ENCODE data around the gene TTC34. TPM values are rescaled to one million over a fixed set of nuclear protein-coding genes. Genes with fewer than 3 reads are reported as not detected.

TTC34 gene
- total and polyA plus RNA-seq, 2 experiments from 2014 or later, result 0.05 to 0.22 TPM

DNA sequence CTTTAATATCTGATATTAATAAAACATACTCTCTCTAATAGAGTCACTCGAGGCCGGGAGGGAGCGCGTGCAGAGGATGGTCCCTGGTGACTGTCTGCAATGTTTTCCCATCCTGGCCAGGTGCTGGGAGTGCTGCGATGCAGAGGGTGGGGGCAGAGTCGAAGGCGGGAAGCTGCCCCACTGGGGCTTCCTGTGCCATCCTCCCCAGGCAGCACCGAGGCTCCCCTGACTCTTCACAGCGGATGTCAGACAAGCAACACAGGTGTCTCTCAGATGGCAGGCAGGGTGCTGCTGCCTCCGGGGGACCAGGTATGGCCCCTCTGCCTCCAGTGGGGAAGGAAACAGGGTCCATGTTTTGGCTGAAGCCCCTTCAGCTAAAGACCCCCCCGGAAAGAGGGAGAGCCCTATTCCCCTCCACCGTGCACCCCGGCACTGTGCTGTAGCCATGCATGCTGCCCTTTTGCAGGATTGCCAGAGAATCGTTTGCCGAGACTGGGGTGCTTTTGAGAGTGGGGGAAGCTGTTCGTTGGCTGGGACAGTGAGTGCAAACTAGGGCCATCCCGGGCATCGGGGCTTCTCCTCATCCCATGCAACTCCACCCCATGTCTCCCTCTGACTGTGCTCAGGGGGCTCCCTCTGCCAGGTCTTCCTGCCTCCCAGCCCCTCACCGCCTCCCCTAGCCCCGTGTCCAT lies 32.1 kb upstream of the TTC34 start:
- 27 to 29% methylated on average over 20 of the region's 20 CpGs for WGBS, 2 experiments (ENCODE audit: low coverage in 1 of 2, low lambda C conversion rate in 2 of 2, missing lambda C conversion rate in 2 of 2)
- Histone ChIP-seq H4K20me1 (ENCODE audit: insufficient read depth) (no peaks in the 10 kb centered on the region), H3K79me2 (ENCODE audit: insufficient read depth) (no peaks in the 10 kb centered on the region), H3K4me3 (no peak overlapping the region), H3K27ac (no peak overlapping the region), H3K9me3 (ENCODE audit: low read depth) (no peaks in the 10 kb centered on the region), H2AFZ (no peak overlapping the region), H3K4me1 (ENCODE audit: insufficient read depth) (no peaks in the 10 kb centered on the region), H3K27me3 (replicated peaks; ENCODE audit: insufficient read depth) (no peaks in the 10 kb centered on the region), H3K4me2 (ENCODE audit: unreplicated experiment) (no peak overlapping the region), H3K9ac (no peak overlapping the region), H3K36me3 (ENCODE audit: low read depth) (no peaks in the 10 kb centered on the region), H3F3A (ENCODE audit: insufficient read depth) (no peaks in the 10 kb centered on the region), H3K9me2 (ENCODE audit: insufficient read depth) (no peaks in the 10 kb centered on the region)
- in situ Hi-C loops (cut with MboI), result no loop called here
- DNase-seq, result no peak
- no peak for TF ChIP-seq EZH2phosphoT487 (IDR thresholded peaks at IDR 0.05; ENCODE audit: insufficient read depth, low read depth)

DNA sequence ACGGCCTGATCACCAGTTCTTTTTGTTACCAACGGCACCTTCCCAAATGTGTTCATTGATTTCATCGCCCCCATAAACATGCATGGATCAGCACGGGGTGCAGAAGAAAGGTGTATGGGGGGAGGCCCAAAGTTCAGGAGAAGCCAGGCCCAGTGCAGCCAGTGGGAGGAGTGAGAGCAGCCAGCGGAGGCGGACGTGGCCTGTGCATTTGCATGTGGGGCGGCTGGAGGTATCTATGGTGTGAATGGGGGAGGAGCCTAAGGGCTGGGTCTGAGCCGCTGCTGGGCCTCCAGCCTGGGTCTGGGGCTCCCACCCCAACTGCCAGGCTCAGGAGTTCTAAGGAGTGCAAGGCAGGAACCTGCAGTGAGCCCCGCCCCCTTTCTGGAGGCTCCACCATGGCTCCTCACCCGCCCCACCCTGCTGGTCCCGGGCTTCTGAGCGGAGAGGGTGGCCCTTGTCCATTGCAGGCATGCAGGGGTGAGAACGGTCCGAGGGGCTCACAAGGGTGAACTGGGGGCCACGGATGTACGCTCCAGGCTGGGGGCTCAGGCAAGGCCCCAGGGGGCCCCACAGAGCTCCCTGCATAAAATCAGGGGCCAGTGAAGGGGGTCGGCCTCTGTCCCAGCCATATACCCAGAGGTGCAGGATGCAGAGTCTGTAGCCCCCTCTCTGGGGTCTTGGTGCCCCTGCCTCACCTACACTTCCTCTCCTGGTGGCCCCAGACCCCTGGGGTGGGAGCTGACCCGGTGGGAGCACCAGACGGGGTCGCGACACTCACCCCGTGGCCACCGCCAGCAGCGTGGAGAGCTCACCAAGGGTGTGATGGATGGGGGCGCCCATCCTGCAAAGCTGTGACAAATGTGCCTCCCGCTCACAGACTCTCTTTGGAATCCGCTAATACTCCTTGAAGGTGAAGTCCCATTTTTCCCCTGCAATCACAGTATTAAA lies 31.3 kb upstream of the TTC34 start:
- H3K9me3 ChIP-seq (ENCODE audit: low read depth), result no peaks in the 10 kb centered on the region
- no peak overlapping the region for H2AFZ ChIP-seq
- no peaks in the 10 kb centered on the region for H3K9me2 ChIP-seq (ENCODE audit: insufficient read depth)
- no peaks in the 10 kb centered on the region for H3K79me2 ChIP-seq (ENCODE audit: insufficient read depth)
- no peak for DNase-seq
- H3K27me3 ChIP-seq (replicated peaks; ENCODE audit: insufficient read depth), result no peaks in the 10 kb centered on the region
- no peak for TF ChIP-seq EZH2 (IDR thresholded peaks at IDR 0.05; ENCODE audit: insufficient read depth, poor library complexity, severe bottlenecking)
- no peak for TF ChIP-seq EZH2phosphoT487 (IDR thresholded peaks at IDR 0.05; ENCODE audit: insufficient read depth, low read depth)
- in situ Hi-C loops (cut with MboI), result no loop called here
- no peak overlapping the region for H3K27ac ChIP-seq
- H3K9ac ChIP-seq, result no peak overlapping the region
- H4K20me1 ChIP-seq (ENCODE audit: insufficient read depth), result no peaks in the 10 kb centered on the region
- WGBS, 2 experiments (ENCODE audit: low coverage in 1 of 2, low lambda C conversion rate in 2 of 2, missing lambda C conversion rate in 2 of 2), result 40 to 47% methylated on average over 28 of the region's 28 CpGs
- H3F3A ChIP-seq (ENCODE audit: insufficient read depth), result no peaks in the 10 kb centered on the region
- no peak overlapping the region for H3K4me2 ChIP-seq (ENCODE audit: unreplicated experiment)
- no peak overlapping the region for H3K4me3 ChIP-seq
- H3K36me3 ChIP-seq (ENCODE audit: low read depth), result no peaks in the 10 kb centered on the region
- no peaks in the 10 kb centered on the region for H3K4me1 ChIP-seq (ENCODE audit: insufficient read depth)

DNA sequence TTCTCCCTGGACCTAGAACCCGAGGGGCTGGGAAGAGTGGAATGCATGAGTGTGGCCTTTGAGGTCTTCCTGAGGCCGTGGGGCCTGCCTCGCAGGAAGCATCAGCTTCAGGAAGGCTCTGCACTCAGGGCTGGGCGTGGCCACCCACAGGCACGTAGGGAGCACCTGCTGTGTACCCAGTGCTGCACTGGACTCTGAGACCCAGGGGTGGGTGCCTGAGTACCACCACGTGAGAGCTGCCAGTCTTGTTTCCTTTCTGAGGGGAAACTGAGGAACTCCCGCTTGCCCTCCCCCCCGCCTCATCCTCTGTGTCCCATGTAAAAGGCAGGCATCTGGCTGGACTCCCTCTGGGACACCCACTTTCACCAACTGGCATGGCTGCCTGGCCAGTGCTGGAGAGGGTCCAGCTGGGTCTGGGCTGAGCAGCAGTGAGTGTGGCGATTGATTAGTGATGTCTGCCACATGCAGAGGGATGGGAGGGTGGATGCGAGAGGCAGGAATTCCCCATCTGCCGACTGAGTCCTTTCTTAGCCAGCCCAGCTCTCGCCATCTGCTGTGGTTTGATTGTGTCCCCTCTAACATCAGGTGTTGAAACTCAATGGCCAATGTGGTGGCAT lies 30.2 kb upstream of the TTC34 start:
- H3K36me3 ChIP-seq (ENCODE audit: low read depth), result no peaks in the 10 kb centered on the region
- no peak overlapping the region for H2AFZ ChIP-seq
- no peaks in the 10 kb centered on the region for H3K9me3 ChIP-seq (ENCODE audit: low read depth)
- H3F3A ChIP-seq (ENCODE audit: insufficient read depth), result no peaks in the 10 kb centered on the region
- no peaks in the 10 kb centered on the region for H3K79me2 ChIP-seq (ENCODE audit: insufficient read depth)
- no peak overlapping the region for H3K9ac ChIP-seq
- H4K20me1 ChIP-seq (ENCODE audit: insufficient read depth), result no peaks in the 10 kb centered on the region
- no peaks in the 10 kb centered on the region for H3K4me1 ChIP-seq (ENCODE audit: insufficient read depth)
- no peak overlapping the region for H3K4me2 ChIP-seq (ENCODE audit: unreplicated experiment)
- DNase-seq, result no peak
- no peak overlapping the region for H3K27ac ChIP-seq
- in situ Hi-C loops (cut with MboI), result no loop called here
- 26 to 34% methylated on average over 10 to 12 of the region's 12 CpGs for WGBS, 2 experiments (ENCODE audit: low coverage in 1 of 2, low lambda C conversion rate in 2 of 2, missing lambda C conversion rate in 2 of 2)
- TF ChIP-seq EZH2phosphoT487 (IDR thresholded peaks at IDR 0.05; ENCODE audit: insufficient read depth, low read depth) (no peak), EZH2 (IDR thresholded peaks at IDR 0.05; ENCODE audit: insufficient read depth, poor library complexity, severe bottlenecking) (no peak)
- no peaks in the 10 kb centered on the region for H3K27me3 ChIP-seq (replicated peaks; ENCODE audit: insufficient read depth)
- H3K9me2 ChIP-seq (ENCODE audit: insufficient read depth), result no peaks in the 10 kb centered on the region
- no peak overlapping the region for H3K4me3 ChIP-seq

DNA sequence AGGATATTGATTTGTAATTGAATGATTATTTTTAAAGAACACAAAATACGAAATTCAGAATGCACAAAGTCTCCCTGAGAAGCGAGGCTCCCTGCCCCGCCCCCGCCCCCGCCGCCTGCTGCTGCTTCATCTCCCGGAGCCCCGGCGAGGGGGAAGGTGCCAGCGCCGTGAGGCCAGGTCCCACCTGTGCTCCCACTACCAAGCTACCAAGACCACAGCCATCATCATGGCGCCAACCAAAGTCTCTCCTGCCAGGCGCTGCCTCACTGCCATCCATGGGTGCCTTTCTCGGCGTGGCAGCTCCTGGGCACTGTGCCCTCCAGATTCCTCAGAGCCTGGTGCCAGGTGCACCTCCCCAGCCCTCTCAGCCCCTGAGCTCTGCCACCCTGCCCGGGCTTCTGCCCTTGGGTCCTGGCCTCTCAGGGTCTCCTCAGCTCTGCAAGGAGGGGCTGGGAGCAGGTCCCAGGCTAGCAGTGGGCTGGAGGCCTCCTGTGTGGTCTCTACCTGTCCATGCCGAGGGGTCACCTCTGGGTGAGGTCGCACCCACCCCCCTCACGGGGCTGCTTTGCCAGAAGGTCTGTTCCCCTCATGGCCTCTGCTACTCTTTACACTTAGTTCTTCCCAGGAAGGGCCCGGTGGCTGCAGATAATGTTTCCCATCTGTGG lies 29.4 kb upstream of the TTC34 start:
- Histone ChIP-seq H2AFZ (no peak overlapping the region), H3K27ac (no peak overlapping the region), H3K9ac (no peak overlapping the region), H3K36me3 (ENCODE audit: low read depth) (no peaks in the 10 kb centered on the region), H3F3A (ENCODE audit: insufficient read depth) (no peaks in the 10 kb centered on the region), H3K4me2 (ENCODE audit: unreplicated experiment) (no peak overlapping the region), H3K9me2 (ENCODE audit: insufficient read depth) (no peaks in the 10 kb centered on the region), H3K4me3 (no peak overlapping the region), H3K4me1 (ENCODE audit: insufficient read depth) (no peaks in the 10 kb centered on the region), H3K9me3 (ENCODE audit: low read depth) (no peaks in the 10 kb centered on the region), H4K20me1 (ENCODE audit: insufficient read depth) (no peaks in the 10 kb centered on the region), H3K79me2 (ENCODE audit: insufficient read depth) (no peaks in the 10 kb centered on the region), H3K27me3 (replicated peaks; ENCODE audit: insufficient read depth) (no peaks in the 10 kb centered on the region)
- TF ChIP-seq EZH2 (IDR thresholded peaks at IDR 0.05; ENCODE audit: insufficient read depth, poor library complexity, severe bottlenecking) (no peak), EZH2phosphoT487 (IDR thresholded peaks at IDR 0.05; ENCODE audit: insufficient read depth, low read depth) (no peak)
- no peak for DNase-seq
- in situ Hi-C loops (cut with MboI), result no loop called here
- WGBS, 2 experiments (ENCODE audit: low coverage in 1 of 2, low lambda C conversion rate in 2 of 2, missing lambda C conversion rate in 2 of 2), result 38 to 40% methylated on average over 18 to 20 of the region's 20 CpGs

All from GM23248 (cell line).